Fibroblast of lung (primary cell): ENCODE measurements around the gene KCNK10. TPM values are rescaled to one million over a fixed set of nuclear protein-coding genes. Genes with fewer than 3 reads are reported as not detected.
A peak's percentile ranks its signal among the peaks of the same experiment; 100 is the strongest.

ENCODE experiments used
- DNase-seq, 2 donors: peaks; one replicate each; pipeline versions ENCODE4 v3.0.0 to v3.0.0-alpha.2; 2010; ENCODE audit warnings: low read depth in 2 of 2
- H2AFZ ChIP-seq: 2 replicates; pipeline ENCODE4 v1.5.1; 2012; ENCODE audit warnings: low read length, control low read depth, inconsistent platforms
- H3K27ac ChIP-seq: 2 replicates; pipeline ENCODE4 v1.5.1; 2011; ENCODE audit warnings: low read length, control low read depth; ENCODE audit not compliant: insufficient read depth
- H3K27me3 ChIP-seq: 2 replicates; pipeline ENCODE4 v1.5.1; 2011; ENCODE audit warnings: mild to moderate bottlenecking, low read length; ENCODE audit not compliant: control insufficient read depth, insufficient read depth
- H3K36me3 ChIP-seq: 2 replicates; pipeline ENCODE4 v1.5.1; 2011; ENCODE audit warnings: low read length; ENCODE audit not compliant: control insufficient read depth, insufficient read depth
- H3K4me1 ChIP-seq: 2 replicates; pipeline ENCODE4 v1.5.1; 2011; ENCODE audit warnings: low read length; ENCODE audit not compliant: control insufficient read depth, insufficient read depth; ENCODE audit errors: extremely low read depth
- H3K4me2 ChIP-seq: 2 replicates; pipeline ENCODE4 v1.5.1; 2011; ENCODE audit warnings: low read length, control low read depth; ENCODE audit not compliant: insufficient read depth; ENCODE audit errors: extremely low read depth
- H3K4me3 ChIP-seq, 4 experiments: fragments of 200-600 bp in 1 of 4; sonication (generic) in 1 of 4; replicated peaks in 1 of 4; 2 replicates each; pipeline ENCODE4 v1.5.1; 2011 to 2016; ENCODE audit warnings: low read length in 4 of 4, low read depth in 3 of 4, mild to moderate bottlenecking in 3 of 4, control low read depth in 2 of 4, inconsistent platforms in 1 of 4, mixed read lengths in 1 of 4; ENCODE audit not compliant: insufficient read depth in 1 of 4; ENCODE audit errors: control extremely low read depth in 1 of 4
- H3K79me2 ChIP-seq: 2 replicates; pipeline ENCODE4 v1.5.1; 2012; ENCODE audit warnings: mild to moderate bottlenecking, low read length, inconsistent platforms; ENCODE audit not compliant: control insufficient read depth, insufficient read depth
- H3K9ac ChIP-seq: 2 replicates; pipeline ENCODE4 v1.5.1; 2011; ENCODE audit warnings: mild to moderate bottlenecking, low read length, control low read depth; ENCODE audit not compliant: insufficient read depth
- H3K9me3 ChIP-seq: 2 replicates; pipeline ENCODE4 v1.5.1; 2012; ENCODE audit warnings: low read depth, low read length; ENCODE audit not compliant: control insufficient read depth, insufficient read depth
- H4K20me1 ChIP-seq: 2 replicates; pipeline ENCODE4 v1.5.1; 2011; ENCODE audit warnings: low read length; ENCODE audit not compliant: control insufficient read depth, insufficient read depth; ENCODE audit errors: extremely low read depth
- CTCF ChIP-seq, 2 donors: IDR thresholded peaks in 1 of 2; conservative IDR thresholded peaks in 1 of 2; 1 replicate in 1 of 2; 2 replicates in 1 of 2; pipeline ENCODE4 v1.5.1; 2011 to 2012; ENCODE audit warnings: low read length in 2 of 2, control low read depth in 1 of 2, inconsistent platforms in 1 of 2, low read depth in 1 of 2, mild to moderate bottlenecking in 1 of 2
- EZH2 ChIP-seq: IDR thresholded peaks from 2 replicates; pipeline ENCODE4 v1.5.1; 2012; ENCODE audit warnings: low read length, control low read depth, mild to moderate bottlenecking; ENCODE audit errors: missing control alignments
- polyA plus RNA-seq, 2 donors: library from polyadenylated mRNA; depleted of rRNA in 1 of 2; stranded (reverse) in 1 of 2; unstranded in 1 of 2; fragments of >200 nt; gene quantifications; 2 replicates each; pipeline ENCODE4 v1.2.1, GENCODE V29; 2011 to 2012; ENCODE audit warnings: missing spikeins in 1 of 2
- total RNA-seq: library from RNA; depleted of rRNA; stranded (reverse); fragments of >200 nt; gene quantifications from 2 replicates; pipeline ENCODE4 v1.2.1, GENCODE V29; 2014

KCNK10 gene
- total and polyA plus RNA-seq, 2 donors (not counting 1 experiment from before 2014, with no cell fraction given) = not detected

- H3K27ac ChIP-seq = no peak overlapping the region
- H3K4me2 ChIP-seq = no peak overlapping the region
- H3K27me3 ChIP-seq = no peaks in the 10 kb centered on the region
- no peaks in the 10 kb centered on the region for H4K20me1 ChIP-seq
- TF ChIP-seq EZH2 = no peak
- no peak for TF ChIP-seq CTCF (conservative IDR thresholded peaks at IDR 0.05 in 1 of 2, IDR thresholded peaks at IDR 0.05 in 1 of 2; ENCODE audit: low read depth in 1 of 2, low read length in 2 of 2)
- no peak for DNase-seq
- no peaks in the 10 kb centered on the region for H3K79me2 ChIP-seq
- H3K9me3 ChIP-seq = no peaks in the 10 kb centered on the region
- H3K36me3 ChIP-seq = no peaks in the 10 kb centered on the region
- no peak overlapping the region for H3K4me3 ChIP-seq
- H3K4me1 ChIP-seq = no peaks in the 10 kb centered on the region
- no peak overlapping the region for H3K9ac ChIP-seq
- no peak overlapping the region for H2AFZ ChIP-seq
Observed at GRCh38 chr14:88352698-88353097, 29.6 kb upstream of the KCNK10 start.

- no peak overlapping the region for H3K4me3 ChIP-seq
- H3K27me3 ChIP-seq = no peaks in the 10 kb centered on the region
- H3K27ac ChIP-seq = no peak overlapping the region
- no peak overlapping the region for H3K4me2 ChIP-seq
- H3K9ac ChIP-seq = no peak overlapping the region
- TF ChIP-seq CTCF (conservative IDR thresholded peaks at IDR 0.05 in 1 of 2, IDR thresholded peaks at IDR 0.05 in 1 of 2; ENCODE audit: low read depth in 1 of 2, low read length in 2 of 2) (no peak), EZH2 (no peak)
- H3K4me1 ChIP-seq = no peaks in the 10 kb centered on the region
- H3K79me2 ChIP-seq = no peaks in the 10 kb centered on the region
- no peak overlapping the region for H2AFZ ChIP-seq
- peak in 1 of 2 donors; percentile 22 for DNase-seq
- H3K36me3 ChIP-seq = no peaks in the 10 kb centered on the region
- no peaks in the 10 kb centered on the region for H3K9me3 ChIP-seq
- no peaks in the 10 kb centered on the region for H4K20me1 ChIP-seq
Observed at GRCh38 chr14:88351966-88352691, 29.1 kb upstream of the KCNK10 start.

- no peak overlapping the region for H3K27ac ChIP-seq
- no peak overlapping the region for H2AFZ ChIP-seq
- no peak overlapping the region for H3K4me2 ChIP-seq
- H3K27me3 ChIP-seq = no peaks in the 10 kb centered on the region
- H3K79me2 ChIP-seq = no peaks in the 10 kb centered on the region
- DNase-seq = no peak
- no peak overlapping the region for H3K4me3 ChIP-seq
- H4K20me1 ChIP-seq = no peaks in the 10 kb centered on the region
- H3K36me3 ChIP-seq = no peaks in the 10 kb centered on the region
- H3K9ac ChIP-seq = no peak overlapping the region
- no peaks in the 10 kb centered on the region for H3K9me3 ChIP-seq
- TF ChIP-seq CTCF (conservative IDR thresholded peaks at IDR 0.05 in 1 of 2, IDR thresholded peaks at IDR 0.05 in 1 of 2; ENCODE audit: low read depth in 1 of 2, low read length in 2 of 2) = no peak
- no peak for TF ChIP-seq EZH2
- no peaks in the 10 kb centered on the region for H3K4me1 ChIP-seq
Observed at GRCh38 chr14:88348546-88348945, 25.5 kb upstream of the KCNK10 start.
